GM18507 (cell line): ENCODE results near the gene NUDT3.

Source experiments
- DNase-seq: peaks from one replicate; pipeline ENCODE4 v3.0.0; 2011; ENCODE audit warnings: low read depth; ENCODE audit not compliant: insufficient read length; ENCODE audit errors: extremely low spot score
- FAIRE-seq: peaks from 2 replicates; lab custom pipeline; 2011; peaks lifted over from hg19 to GRCh38; lab: Jason Lieb, UNC

Gene NUDT3

DNA sequence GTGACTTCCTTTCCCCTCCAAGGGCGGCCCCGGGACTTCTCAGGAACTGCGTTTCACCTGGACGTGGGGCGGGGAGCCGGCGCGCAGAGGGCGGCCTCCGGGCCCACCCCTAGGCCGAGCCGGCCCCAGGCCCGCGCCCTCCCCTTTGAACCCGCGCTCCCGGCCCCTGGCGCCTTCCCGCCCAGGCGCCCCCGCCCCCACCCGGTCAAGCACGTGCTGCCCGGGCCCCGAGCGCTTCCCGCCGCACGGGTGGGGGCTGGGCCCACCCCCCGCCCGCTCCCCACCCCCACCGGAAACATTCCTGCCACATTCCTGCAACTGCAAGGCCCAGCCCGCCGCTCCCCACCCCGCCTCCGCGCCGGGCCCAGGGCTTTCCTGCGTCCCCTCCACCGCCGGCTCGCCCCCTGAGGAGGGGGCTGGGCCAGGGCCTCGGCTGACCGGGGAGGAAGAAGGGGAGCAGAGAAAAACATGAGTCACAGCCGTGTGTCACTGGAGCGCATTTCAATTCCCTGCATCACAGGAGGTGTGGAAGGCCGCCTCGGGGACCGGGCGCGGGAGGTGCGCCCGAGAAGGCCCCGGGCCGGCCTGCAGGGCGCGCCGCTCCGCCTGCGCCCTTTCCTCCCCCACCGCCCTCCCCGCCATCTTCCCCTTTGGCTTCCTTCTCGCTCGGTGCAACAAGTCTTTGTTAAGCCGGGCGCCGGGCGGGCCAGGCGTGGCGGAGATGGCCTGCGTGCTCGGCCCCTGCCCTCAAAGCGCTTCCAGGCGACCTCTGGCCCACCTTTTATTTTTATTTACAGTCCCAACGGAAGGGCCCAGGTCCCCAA, 156.9 kb downstream of the NUDT3 start:
- no peak for FAIRE-seq
- no peak for DNase-seq

DNA sequence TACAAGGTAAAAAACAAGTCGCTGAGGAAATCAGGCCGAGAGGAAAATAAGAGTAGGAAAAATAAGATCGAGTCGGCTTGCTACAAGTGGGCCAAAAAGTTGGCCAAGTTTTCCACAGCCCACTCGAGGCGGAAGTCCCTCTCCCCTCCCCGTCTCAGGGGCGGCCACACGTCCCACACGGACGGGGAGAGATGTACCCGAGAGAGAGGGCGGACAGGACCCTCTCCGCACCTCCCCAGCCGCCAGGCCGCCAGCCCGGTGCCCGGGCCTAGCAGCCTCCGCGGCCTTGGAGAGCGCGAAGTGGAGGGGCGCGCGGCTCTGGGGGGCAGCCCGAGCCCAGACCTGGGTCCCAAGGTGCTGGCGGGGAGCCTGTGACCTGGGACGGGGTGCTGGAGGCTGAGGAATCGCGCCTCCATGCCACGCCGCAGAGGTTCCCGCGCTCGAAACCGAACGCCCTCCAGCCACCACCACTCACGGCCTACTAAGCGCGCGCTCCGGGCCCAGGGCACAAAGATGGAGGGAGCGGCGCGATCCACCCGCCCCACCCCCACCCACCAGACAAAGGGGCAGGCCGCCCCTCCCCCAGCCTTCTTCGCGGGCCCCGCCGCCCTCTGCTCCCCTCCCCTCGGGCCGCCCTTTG, 157.7 kb downstream of the NUDT3 start:
- FAIRE-seq (no peak), DNase-seq (no peak)

DNA sequence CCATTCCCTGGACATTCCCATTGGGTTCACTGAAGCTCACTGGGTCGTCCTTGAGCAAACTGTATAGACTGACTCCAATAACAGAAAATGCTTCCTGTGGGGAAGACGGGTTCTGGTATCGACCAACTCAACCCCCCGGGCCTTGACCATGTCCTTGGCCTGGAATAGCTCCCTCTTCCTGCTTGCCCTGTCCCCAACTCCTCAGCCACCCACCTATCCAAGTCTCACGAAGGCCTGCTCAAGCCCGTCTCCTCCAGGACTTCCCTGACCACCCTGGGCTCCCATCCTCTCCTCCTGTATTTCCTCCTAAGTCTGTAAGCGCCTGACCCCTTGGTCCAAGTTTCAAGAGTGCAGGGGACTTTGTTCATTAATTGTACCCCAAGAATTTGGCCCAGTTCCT, 158.6 kb downstream of the NUDT3 start:
- FAIRE-seq, result no peak
- no peak for DNase-seq

DNA sequence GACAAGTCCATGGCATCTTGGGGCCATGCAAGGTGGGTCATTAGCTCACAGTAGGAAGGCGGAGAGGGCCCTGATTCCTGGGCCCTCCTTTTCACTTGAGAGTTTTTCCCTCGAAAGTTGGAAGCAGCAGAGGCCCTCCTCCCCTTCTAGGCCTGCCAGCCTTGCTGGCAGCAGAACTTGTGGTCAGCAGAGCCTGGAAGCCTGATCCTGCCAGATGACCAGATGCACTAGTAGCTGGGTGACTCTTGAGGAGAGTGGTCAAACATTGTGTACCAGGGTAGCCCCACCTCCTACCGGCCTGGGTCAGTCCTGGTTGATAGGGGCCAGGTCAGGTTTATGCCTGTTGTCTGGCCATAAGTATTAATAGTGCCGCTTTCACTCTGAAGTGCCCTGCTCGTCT, 159.6 kb downstream of the NUDT3 start:
- FAIRE-seq (no peak), DNase-seq (no peak)

- DNase-seq (no peak), FAIRE-seq (no peak)
Observed at GRCh38 chr6:34231566-34232336, 160.7 kb downstream of the NUDT3 start.

GRCh38 chr6:34230653-34231371, 161.7 kb downstream of the NUDT3 start:
- FAIRE-seq (no peak), DNase-seq (no peak)

GRCh38 chr6:34229877-34230276, 162.6 kb downstream of the NUDT3 start:
- FAIRE-seq (no peak), DNase-seq (no peak)
